K562 (cell line): ENCODE results near the gene INSM1. TPM values are rescaled to one million over a fixed set of nuclear protein-coding genes. Genes with fewer than 3 reads are reported as not detected.

Experiments used
- ATAC-seq: fragments of 200-7000 bp; cut with Tn5 transposase; 3 replicates; pipeline ENCODE4 v1.9.1; 2020; ENCODE audit warnings: moderate library complexity
- BruUV-seq: library from RNA; stranded (reverse); fragments of 400-500 nt; replicated peaks from 2 replicates; lab custom pipeline; 2021; lab: Mats Ljungman, UMichigan
- CTCF ChIA-PET: fragments of 300-600 bp; formaldehyde crosslinking; extraction: SDS; loops from one replicate; lab custom pipeline; 2021; ENCODE audit warnings: low intra/inter-chr PET ratio; lab: Yijun Ruan, JAX
- POLR2A ChIA-PET: fragments of 300-600, 350-650 bp; sonication (Branson Sonifier 250); formaldehyde crosslinking; extraction: SDS; loops from one replicate; lab custom pipeline; 2021; ENCODE audit warnings: antibody characterized with exemption, inconsistent platforms; lab: Yijun Ruan, JAX
- DNase-seq, 4 experiments: peaks; one replicate each; pipeline versions ENCODE4 v3.0.0 to v3.0.0-alpha.2; 2011 to 2018; ENCODE audit warnings: low spot score in 3 of 4, mixed read lengths in 3 of 4; ENCODE audit errors: extremely low read depth in 1 of 4
- FAIRE-seq: peaks from 2 replicates; lab custom pipeline; 2011; peaks lifted over from hg19 to GRCh38; lab: Jason Lieb, UNC
- H2AFZ ChIP-seq: 2 replicates; pipeline ENCODE4 v1.6.0; 2011; ENCODE audit warnings: low read depth, low read length, control low read depth, inconsistent platforms
- H3K27ac ChIP-seq: fragments of 200-600 bp; 3 replicates; pipeline ENCODE4 v1.8.0; 2011; ENCODE audit warnings: low read depth, mild to moderate bottlenecking, control low read depth, inconsistent platforms, low read length, moderate library complexity, mixed read lengths; ENCODE audit errors: extremely low read depth
- H3K27me3 ChIP-seq, 2 experiments: fragments of 300-600 bp in 1 of 2; 2 replicates in 1 of 2; 3 replicates in 1 of 2; pipeline versions ENCODE4 v1.6.0 to v1.8.0; 2011; ENCODE audit warnings: inconsistent platforms in 2 of 2, low read length in 2 of 2, mild to moderate bottlenecking in 1 of 2, mixed read lengths in 1 of 2, moderate library complexity in 1 of 2; ENCODE audit not compliant: control insufficient read depth in 2 of 2, insufficient read depth in 2 of 2
- H3K36me3 ChIP-seq: fragments of 300-600 bp; 3 replicates; pipeline ENCODE4 v1.8.0; 2011; ENCODE audit warnings: mild to moderate bottlenecking, low read length, inconsistent platforms; ENCODE audit not compliant: control insufficient read depth, insufficient read depth
- H3K4me1 ChIP-seq, 2 experiments: fragments of 200-600 bp in 1 of 2; replicated peaks in 1 of 2; 2 replicates in 1 of 2; 3 replicates in 1 of 2; pipeline versions ENCODE4 v1.5.1 to v1.8.0; 2011; ENCODE audit warnings: inconsistent platforms in 2 of 2, low read length in 2 of 2, mild to moderate bottlenecking in 1 of 2, mixed read lengths in 1 of 2, moderate library complexity in 1 of 2; ENCODE audit not compliant: control insufficient read depth in 2 of 2, insufficient read depth in 2 of 2
- H3K4me2 ChIP-seq: 2 replicates; pipeline ENCODE4 v1.6.1; 2011; ENCODE audit warnings: low read length, control low read depth, inconsistent platforms, mixed read lengths; ENCODE audit not compliant: insufficient read depth
- H3K4me3 ChIP-seq: fragments of 200-600 bp; sonication (generic), shearing (Covaris generic); 2 replicates; pipeline ENCODE4 v1.5.1; 2016; ENCODE audit warnings: control low read depth, inconsistent platforms
- H3K79me2 ChIP-seq: fragments of 200-600 bp; 3 replicates; pipeline ENCODE4 v1.8.0; 2011; ENCODE audit warnings: low read length, inconsistent platforms; ENCODE audit not compliant: control insufficient read depth, insufficient read depth
- H3K9ac ChIP-seq, 2 experiments: 2 replicates each; pipeline versions ENCODE4 v1.6.0 to v1.6.1; 2011; ENCODE audit warnings: low read depth in 2 of 2, low read length in 2 of 2, control low read depth in 1 of 2, inconsistent platforms in 1 of 2, mild to moderate bottlenecking in 1 of 2, mixed read lengths in 1 of 2; ENCODE audit not compliant: insufficient read depth in 1 of 2
- H3K9me1 ChIP-seq: one replicate; pipeline ENCODE4 v1.6.0; 2011; ENCODE audit warnings: inconsistent platforms, mild to moderate bottlenecking, low read length, moderate library complexity; ENCODE audit not compliant: control insufficient read depth, insufficient read depth
- H3K9me3 ChIP-seq: replicated peaks from 2 replicates; pipeline ENCODE4 v1.5.1; 2011; ENCODE audit warnings: low read depth, low read length, inconsistent platforms; ENCODE audit not compliant: control insufficient read depth, insufficient read depth
- H4K20me1 ChIP-seq: replicated peaks from 2 replicates; pipeline ENCODE4 v1.6.1; 2011; ENCODE audit warnings: low read length, inconsistent platforms, mixed read lengths; ENCODE audit not compliant: control insufficient read depth, insufficient read depth
- ZBTB17 ChIP-seq: fragments of 450-650 bp; formaldehyde crosslinking; IDR thresholded peaks from 2 replicates; pipeline ENCODE4 v1.4.0; 2020; ENCODE audit warnings: mild to moderate bottlenecking
- WGBS: fragments of 100-300 bp; shearing (Covaris generic); methylation state at CpG from one replicate; pipeline ENCODE4 v1.1.6; 2016; ENCODE audit warnings: low coverage, mixed read lengths; ENCODE audit not compliant: insufficient coverage; ENCODE audit errors: missing lambda C conversion rate; 5-methylcytosine and 5-hydroxymethylcytosine counted together
- in situ Hi-C: fragments of 300-500 bp; cut with MboI; formaldehyde crosslinking; loops from 4 replicates; pipeline ENCODE4 v1.15.0; 2018; ENCODE audit warnings: inconsistent platforms, mixed read lengths
- intact Hi-C: fragments of 100-400 bp; cut with micrococcal nuclease; formaldehyde crosslinking; loops from 2 replicates; pipeline ENCODE4 v1.14.2; 2022
- polyA plus RNA-seq, 8 experiments: library from polyadenylated mRNA; depleted of rRNA in 4 of 8; stranded (reverse) in 5 of 8; unstranded in 3 of 8; fragments of >200 nt; fragmentation: Nextera tagmentation in 2 of 8; fragmentation: Illumina TruSeq in 1 of 8; extraction: Ambion mirVana in 2 of 8; extraction: Trizol in 1 of 8; gene quantifications; 2 replicates each; pipeline versions ENCODE4 v1.2.1 to v1.2.3, GENCODE V29; 2011 to 2014; ENCODE audit warnings: inconsistent platforms in 1 of 8, missing spikeins in 1 of 8
- total RNA-seq, 7 experiments: library from RNA; depleted of rRNA in 6 of 7; stranded (reverse); fragments of >200 nt in 6 of 7; fragmentation: Illumina TruSeq in 2 of 7; extraction: Trizol in 2 of 7; gene quantifications; 2 replicates each; pipeline versions ENCODE4 v1.2.1 to v1.2.3, GENCODE V29; 2011 to 2021; ENCODE audit warnings: low replicate concordance in 1 of 7
- TF ChIP-seq, protein P1 (sequence below): sonication (generic); formaldehyde crosslinking; IDR thresholded peaks from 2 replicates; pipeline ENCODE4 v1.8.1; 2022; ENCODE audit warnings: missing genetic modification reagents

The INSM1 gene
- total and polyA plus RNA-seq, 9 of the 15 experiments (the other 6 are each of a cell fraction or from before 2014, with no cell fraction given) = not detected

GRCh38 chr20:20366551-20366875 is 1.4 kb upstream of the INSM1 start (continued):
- TF ChIP-seq, protein P1, sequence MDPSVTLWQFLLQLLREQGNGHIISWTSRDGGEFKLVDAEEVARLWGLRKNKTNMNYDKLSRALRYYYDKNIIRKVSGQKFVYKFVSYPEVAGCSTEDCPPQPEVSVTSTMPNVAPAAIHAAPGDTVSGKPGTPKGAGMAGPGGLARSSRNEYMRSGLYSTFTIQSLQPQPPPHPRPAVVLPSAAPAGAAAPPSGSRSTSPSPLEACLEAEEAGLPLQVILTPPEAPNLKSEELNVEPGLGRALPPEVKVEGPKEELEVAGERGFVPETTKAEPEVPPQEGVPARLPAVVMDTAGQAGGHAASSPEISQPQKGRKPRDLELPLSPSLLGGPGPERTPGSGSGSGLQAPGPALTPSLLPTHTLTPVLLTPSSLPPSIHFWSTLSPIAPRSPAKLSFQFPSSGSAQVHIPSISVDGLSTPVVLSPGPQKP (CRISPR knock-in tag) = no peak

GRCh38 chr20:20366876-20367574 is 879 bp upstream of the INSM1 start:
- no peak overlapping the region for H3K9ac ChIP-seq
- peaks cover 0 to 16% of the 10 kb centered on the region in 2 experiments; a peak in 2 of 5 replicates for H3K27me3 ChIP-seq
- H3K9me3 ChIP-seq = no peaks in the 10 kb centered on the region
- no peaks in the 10 kb centered on the region; a peak in 1 of 5 replicates for H3K4me1 ChIP-seq
- H2AFZ ChIP-seq = no peak overlapping the region
- in situ Hi-C loops (no loop called here), intact Hi-C loops (no loop called here)
- no peak overlapping the region for H3K4me3 ChIP-seq
- no peak for TF ChIP-seq ZBTB17 (CRISPR knock-in tag)
- ATAC-seq (no peak), FAIRE-seq (no peak), DNase-seq (no peak)
- H3K36me3 ChIP-seq = no peaks in the 10 kb centered on the region
- ChIA-PET CTCF (no interaction called here), POLR2A (no interaction called here)
- no peaks in the 10 kb centered on the region for H3K9me1 ChIP-seq
- no peak overlapping the region for H3K27ac ChIP-seq
- no TSS peak for BruUV-seq
- no peaks in the 10 kb centered on the region for H3K79me2 ChIP-seq
- H3K4me2 ChIP-seq = no peak overlapping the region
- H4K20me1 ChIP-seq = no peaks in the 10 kb centered on the region
- WGBS = 87% methylated on average over 3 of the region's 63 CpGs
